ENCODE measurements around the gene EIF4H.

Gene EIF4H

GRCh38 chr7:74185636-74186035, 11.5 kb downstream of the EIF4H start:
- no peak for TF ChIP-seq CTCF (IDR thresholded peaks at IDR 0.05)

- no peak for TF ChIP-seq CTCF (IDR thresholded peaks at IDR 0.05)
Measured at GRCh38 chr7:74187915-74188675, 13.9 kb downstream of the EIF4H start.

GRCh38 chr7:74190259-74190658, 16.1 kb downstream of the EIF4H start:
- TF ChIP-seq CTCF (IDR thresholded peaks at IDR 0.05): no peak

GRCh38 chr7:74191231-74191630, 17.1 kb downstream of the EIF4H start:
- no peak for TF ChIP-seq CTCF (IDR thresholded peaks at IDR 0.05)

GRCh38 chr7:74193054-74193453, 18.9 kb downstream of the EIF4H start:
- TF ChIP-seq CTCF (IDR thresholded peaks at IDR 0.05): no peak

- TF ChIP-seq CTCF (IDR thresholded peaks at IDR 0.05): no peak
Measured at GRCh38 chr7:74193913-74194312, 19.8 kb downstream of the EIF4H start.

GRCh38 chr7:74194686-74195085, 20.5 kb downstream of the EIF4H start:
- TF ChIP-seq CTCF (IDR thresholded peaks at IDR 0.05): no peak
